Measurements from ENCODE around the gene CRYGS. TPM values are rescaled to one million over a fixed set of nuclear protein-coding genes. Genes with fewer than 3 reads are reported as not detected.
A peak's percentile ranks its signal among the peaks of the same experiment; 100 is the strongest.
"Not testable (repeated sequence)": the region's sequence is repeated elsewhere in the genome, so short reads cannot be mapped to it uniquely, and the experiment has no call there.

Gene CRYGS
- total and polyA plus RNA-seq, 4 donors: 1.2 to 5.8 (median 2.8) TPM

GRCh38 chr3:186570941-186571643, 26.9 kb upstream of the CRYGS start:
- peak overlapping the region; percentile 92 to 99 for H3K27ac ChIP-seq (ENCODE audit: low read depth in 1 of 2, low read length in 1 of 2)
- DNase-seq: no peak
- TF ChIP-seq, protein P1, sequence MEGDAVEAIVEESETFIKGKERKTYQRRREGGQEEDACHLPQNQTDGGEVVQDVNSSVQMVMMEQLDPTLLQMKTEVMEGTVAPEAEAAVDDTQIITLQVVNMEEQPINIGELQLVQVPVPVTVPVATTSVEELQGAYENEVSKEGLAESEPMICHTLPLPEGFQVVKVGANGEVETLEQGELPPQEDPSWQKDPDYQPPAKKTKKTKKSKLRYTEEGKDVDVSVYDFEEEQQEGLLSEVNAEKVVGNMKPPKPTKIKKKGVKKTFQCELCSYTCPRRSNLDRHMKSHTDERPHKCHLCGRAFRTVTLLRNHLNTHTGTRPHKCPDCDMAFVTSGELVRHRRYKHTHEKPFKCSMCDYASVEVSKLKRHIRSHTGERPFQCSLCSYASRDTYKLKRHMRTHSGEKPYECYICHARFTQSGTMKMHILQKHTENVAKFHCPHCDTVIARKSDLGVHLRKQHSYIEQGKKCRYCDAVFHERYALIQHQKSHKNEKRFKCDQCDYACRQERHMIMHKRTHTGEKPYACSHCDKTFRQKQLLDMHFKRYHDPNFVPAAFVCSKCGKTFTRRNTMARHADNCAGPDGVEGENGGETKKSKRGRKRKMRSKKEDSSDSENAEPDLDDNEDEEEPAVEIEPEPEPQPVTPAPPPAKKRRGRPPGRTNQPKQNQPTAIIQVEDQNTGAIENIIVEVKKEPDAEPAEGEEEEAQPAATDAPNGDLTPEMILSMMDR (IDR thresholded peaks at IDR 0.05; ENCODE audit: control extremely low read depth, extremely low read depth): no peak
- ATAC-seq (ENCODE audit: insufficient read depth, low FRiP score): no peak
- peaks cover 4 to 26% (median 14%) of the 10 kb centered on the region in 5 donors for H3K4me1 ChIP-seq (ENCODE audit: control insufficient read depth in 5 of 5, insufficient read depth in 5 of 5, low read length in 5 of 5)
- H3K4me3 ChIP-seq: peak overlapping the region; percentile 91
- WGBS, 2 donors: 9 to 10% methylated on average over 21 of the region's 21 CpGs
- no peaks in the 10 kb centered on the region for H3K9me3 ChIP-seq (ENCODE audit: control insufficient read depth in 4 of 4, insufficient read depth in 3 of 4, low read length in 3 of 4)
- peak overlapping the region; percentile 66 to 95 for H3K9ac ChIP-seq (ENCODE audit: insufficient read depth in 1 of 2, low read length in 2 of 2)
- H3K27me3 ChIP-seq (ENCODE audit: control insufficient read depth in 3 of 3, insufficient read depth in 3 of 3, low read length in 2 of 3): no peaks in the 10 kb centered on the region
- peaks cover 4 to 15% (median 14%) of the 10 kb centered on the region in 4 donors for H3K36me3 ChIP-seq (ENCODE audit: control insufficient read depth in 4 of 4, insufficient read depth in 4 of 4, low read length in 4 of 4)

- peak; percentile 92 for ATAC-seq (ENCODE audit: insufficient read depth, low FRiP score)
- 0% methylated on average over 59 of the region's 59 CpGs for WGBS, 2 donors
- H3K9me3 ChIP-seq (ENCODE audit: control insufficient read depth in 4 of 4, insufficient read depth in 3 of 4, low read length in 3 of 4): no peaks in the 10 kb centered on the region
- peaks cover 2 to 10% (median 9%) of the 10 kb centered on the region in 4 donors for H3K36me3 ChIP-seq (ENCODE audit: control insufficient read depth in 4 of 4, insufficient read depth in 4 of 4, low read length in 4 of 4)
- peak within 1 kb of the TSS; percentile 92 to 99 for H3K27ac ChIP-seq (ENCODE audit: low read depth in 1 of 2, low read length in 1 of 2)
- peak within 1 kb of the TSS; percentile 66 to 95 for H3K9ac ChIP-seq (ENCODE audit: insufficient read depth in 1 of 2, low read length in 2 of 2)
- H3K4me1 ChIP-seq (ENCODE audit: control insufficient read depth in 5 of 5, insufficient read depth in 5 of 5, low read length in 5 of 5): peaks cover 4 to 27% (median 14%) of the 10 kb centered on the region in 5 donors
- TF ChIP-seq, protein P1 (IDR thresholded peaks at IDR 0.05; ENCODE audit: control extremely low read depth, extremely low read depth): no peak
- H3K4me3 ChIP-seq: peak within 1 kb of the TSS; percentile 91
- DNase-seq: peak; percentile 100
- no peaks in the 10 kb centered on the region for H3K27me3 ChIP-seq (ENCODE audit: control insufficient read depth in 3 of 3, insufficient read depth in 3 of 3, low read length in 2 of 3)
Measured at GRCh38 chr3:186570096-186570940, 26.1 kb upstream of the CRYGS start, which contains the start of gene DNAJB11. TSS of gene DNAJB11 (plus strand) at chr3:186570720. CDS start at chr3:186570898, 178 bp downstream.

DNA sequence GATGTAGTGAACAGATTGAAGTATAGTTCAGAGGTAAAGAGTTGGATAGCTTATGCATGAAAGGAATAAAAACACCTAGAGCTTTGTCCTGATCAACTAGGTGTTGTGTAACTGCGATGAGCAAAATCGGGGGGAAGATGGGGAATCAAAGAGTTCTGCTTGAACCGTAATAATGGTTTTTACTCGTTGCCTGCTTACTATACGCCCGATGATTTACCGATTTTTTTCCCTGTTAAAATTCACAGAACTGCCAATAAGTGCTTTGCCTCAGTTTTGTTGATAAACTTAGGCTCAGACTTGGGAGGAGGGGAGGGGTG, 25.6 kb upstream of the CRYGS start:
- Histone ChIP-seq H3K4me1 (ENCODE audit: control insufficient read depth in 5 of 5, insufficient read depth in 5 of 5, low read length in 5 of 5) (peaks cover 4 to 27% (median 14%) of the 10 kb centered on the region in 5 donors), H3K9ac (ENCODE audit: insufficient read depth in 1 of 2, low read length in 2 of 2) (peak overlapping the region in 1 of 2 donors; percentile 92), H3K27me3 (ENCODE audit: control insufficient read depth in 3 of 3, insufficient read depth in 3 of 3, low read length in 2 of 3) (no peaks in the 10 kb centered on the region), H3K9me3 (ENCODE audit: control insufficient read depth in 4 of 4, insufficient read depth in 3 of 4, low read length in 3 of 4) (no peaks in the 10 kb centered on the region), H3K36me3 (ENCODE audit: control insufficient read depth in 4 of 4, insufficient read depth in 4 of 4, low read length in 4 of 4) (peaks cover 2 to 10% (median 9%) of the 10 kb centered on the region in 4 donors), H3K4me3 (peak overlapping the region; percentile 40), H3K27ac (ENCODE audit: low read depth in 1 of 2, low read length in 1 of 2) (peak overlapping the region; percentile 75 to 80)
- DNase-seq (no peak), ATAC-seq (ENCODE audit: insufficient read depth, low FRiP score) (no peak)
- WGBS, 2 donors: 4 to 7% methylated on average over 7 of the region's 7 CpGs
- TF ChIP-seq, protein P1 (IDR thresholded peaks at IDR 0.05; ENCODE audit: control extremely low read depth, extremely low read depth): no peak

DNA sequence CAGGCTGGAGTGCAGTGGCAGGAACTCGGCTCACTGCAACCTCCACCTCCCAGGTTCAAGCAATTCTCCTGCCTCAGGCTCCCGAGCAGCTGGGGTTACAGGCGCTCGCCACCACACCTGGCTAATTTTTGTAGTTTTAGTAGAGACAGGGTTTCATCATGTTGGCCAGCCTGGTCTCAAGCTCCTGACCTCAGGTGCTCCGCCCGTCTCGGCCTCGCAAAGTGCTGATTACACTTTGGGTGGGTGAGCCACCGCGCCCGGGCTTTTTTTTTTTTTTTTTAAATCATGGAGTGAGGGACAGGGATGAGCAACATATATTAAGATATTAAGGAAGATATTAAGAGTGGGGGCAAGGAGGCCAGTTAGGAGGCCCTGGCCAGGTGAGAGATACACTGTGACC, 25.2 kb upstream of the CRYGS start:
- 86 to 93% methylated on average over 11 of the region's 11 CpGs for WGBS, 2 donors
- not testable (repeated sequence) for ATAC-seq (ENCODE audit: insufficient read depth, low FRiP score); H3K36me3 ChIP-seq (ENCODE audit: control insufficient read depth in 4 of 4, insufficient read depth in 4 of 4, low read length in 4 of 4); H3K4me3 ChIP-seq; H3K27ac ChIP-seq (ENCODE audit: low read depth in 1 of 2, low read length in 1 of 2); DNase-seq; H3K27me3 ChIP-seq (ENCODE audit: control insufficient read depth in 3 of 3, insufficient read depth in 3 of 3, low read length in 2 of 3); H3K9me3 ChIP-seq (ENCODE audit: control insufficient read depth in 4 of 4, insufficient read depth in 3 of 4, low read length in 3 of 4)
- Histone ChIP-seq H3K4me1 (ENCODE audit: control insufficient read depth in 5 of 5, insufficient read depth in 5 of 5, low read length in 5 of 5) (peaks cover 4 to 27% (median 14%) of the 10 kb centered on the region in 5 donors), H3K9ac (ENCODE audit: insufficient read depth in 1 of 2, low read length in 2 of 2) (peak overlapping the region in 1 of 2 donors; percentile 92)

Measured in lung (tissue), 12 donors.